ENCODE measurements around the gene NTRK1. TPM values are rescaled to one million over a fixed set of nuclear protein-coding genes. Genes with fewer than 3 reads are reported as not detected.
A peak's percentile ranks its signal among the peaks of the same experiment; 100 is the strongest.

Gene NTRK1
- total RNA-seq, 1 experiment from 2014 or later: not detected

GRCh38 chr1:156857532-156857931 is 3.1 kb upstream of the NTRK1 start:
- H3K27ac ChIP-seq (ENCODE audit: low read length): no peak overlapping the region
- H3K36me3 ChIP-seq (ENCODE audit: insufficient read depth, low read length): no peaks in the 10 kb centered on the region
- H3K9ac ChIP-seq (ENCODE audit: low read length): no peak overlapping the region
- no peaks in the 10 kb centered on the region for H4K20me1 ChIP-seq (ENCODE audit: insufficient read depth, low read depth, low read length)
- no peak overlapping the region for H3K4me2 ChIP-seq (ENCODE audit: low read depth, low read length, poor library complexity, severe bottlenecking)
- H3K4me1 ChIP-seq (ENCODE audit: low read length): no peaks in the 10 kb centered on the region
- no peaks in the 10 kb centered on the region for H3K27me3 ChIP-seq (ENCODE audit: low read length)
- H2AFZ ChIP-seq (ENCODE audit: low read length): no peak overlapping the region
- no peaks in the 10 kb centered on the region for H3K79me2 ChIP-seq (ENCODE audit: low read length)
- DNase-seq: no peak
- no peak overlapping the region for H3K4me3 ChIP-seq (ENCODE audit: low read length)
- H3K9me3 ChIP-seq (ENCODE audit: low read length): no peaks in the 10 kb centered on the region
- H3K9me2 ChIP-seq (replicated peaks; ENCODE audit: insufficient read depth, low read length): no peaks in the 10 kb centered on the region

DNA sequence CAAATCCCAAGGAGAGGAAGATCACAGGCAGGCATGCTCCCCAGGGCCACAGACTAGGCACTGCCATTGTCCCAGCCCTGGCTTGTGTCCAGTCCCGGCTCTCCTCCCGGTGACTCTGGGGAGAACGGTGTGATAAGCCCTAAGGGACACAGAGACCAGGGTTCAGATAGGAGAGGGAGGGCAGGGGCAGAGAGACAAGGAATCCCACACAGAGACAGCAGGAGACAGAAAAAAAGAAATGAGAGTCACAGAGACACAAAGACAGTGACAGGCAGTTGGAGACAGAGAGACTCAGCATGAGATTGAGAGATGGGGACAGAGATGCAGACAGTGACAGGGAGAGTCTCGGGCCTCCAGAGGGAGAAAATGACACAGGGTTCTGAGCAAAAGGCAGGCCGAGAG is 2.1 kb upstream of the NTRK1 start:
- H3K27ac ChIP-seq (ENCODE audit: low read length): no peak overlapping the region
- H3K9me2 ChIP-seq (replicated peaks; ENCODE audit: insufficient read depth, low read length): no peaks in the 10 kb centered on the region
- H3K36me3 ChIP-seq (ENCODE audit: insufficient read depth, low read length): no peaks in the 10 kb centered on the region
- no peak overlapping the region for H3K9ac ChIP-seq (ENCODE audit: low read length)
- no peaks in the 10 kb centered on the region for H3K27me3 ChIP-seq (ENCODE audit: low read length)
- no peak overlapping the region for H3K4me2 ChIP-seq (ENCODE audit: low read depth, low read length, poor library complexity, severe bottlenecking)
- no peaks in the 10 kb centered on the region for H3K4me1 ChIP-seq (ENCODE audit: low read length)
- no peak overlapping the region for H3K4me3 ChIP-seq (ENCODE audit: low read length)
- no peak overlapping the region for H2AFZ ChIP-seq (ENCODE audit: low read length)
- H4K20me1 ChIP-seq (ENCODE audit: insufficient read depth, low read depth, low read length): no peaks in the 10 kb centered on the region
- no peaks in the 10 kb centered on the region for H3K79me2 ChIP-seq (ENCODE audit: low read length)
- no peaks in the 10 kb centered on the region for H3K9me3 ChIP-seq (ENCODE audit: low read length)
- DNase-seq: no peak

GRCh38 chr1:156858959-156859522 is 1.6 kb upstream of the NTRK1 start, which contains the start of gene INSRR:
INSRR (minus strand) TSS chr1:156859117; CDS start chr1:156858621, 496 bp downstream.
- Histone ChIP-seq H3K9ac (ENCODE audit: low read length) (no peak within 1 kb of the TSS), H3K9me2 (replicated peaks; ENCODE audit: insufficient read depth, low read length) (no peaks in the 10 kb centered on the region), H3K4me1 (ENCODE audit: low read length) (no peaks in the 10 kb centered on the region), H3K36me3 (ENCODE audit: insufficient read depth, low read length) (no peaks in the 10 kb centered on the region), H2AFZ (ENCODE audit: low read length) (no peak within 1 kb of the TSS), H3K4me2 (ENCODE audit: low read depth, low read length, poor library complexity, severe bottlenecking) (no peak within 1 kb of the TSS), H3K9me3 (ENCODE audit: low read length) (no peaks in the 10 kb centered on the region), H3K4me3 (ENCODE audit: low read length) (no peak within 1 kb of the TSS), H3K27me3 (ENCODE audit: low read length) (no peaks in the 10 kb centered on the region), H4K20me1 (ENCODE audit: insufficient read depth, low read depth, low read length) (no peaks in the 10 kb centered on the region), H3K79me2 (ENCODE audit: low read length) (no peaks in the 10 kb centered on the region), H3K27ac (ENCODE audit: low read length) (no peak within 1 kb of the TSS)
- no peak for DNase-seq

DNA sequence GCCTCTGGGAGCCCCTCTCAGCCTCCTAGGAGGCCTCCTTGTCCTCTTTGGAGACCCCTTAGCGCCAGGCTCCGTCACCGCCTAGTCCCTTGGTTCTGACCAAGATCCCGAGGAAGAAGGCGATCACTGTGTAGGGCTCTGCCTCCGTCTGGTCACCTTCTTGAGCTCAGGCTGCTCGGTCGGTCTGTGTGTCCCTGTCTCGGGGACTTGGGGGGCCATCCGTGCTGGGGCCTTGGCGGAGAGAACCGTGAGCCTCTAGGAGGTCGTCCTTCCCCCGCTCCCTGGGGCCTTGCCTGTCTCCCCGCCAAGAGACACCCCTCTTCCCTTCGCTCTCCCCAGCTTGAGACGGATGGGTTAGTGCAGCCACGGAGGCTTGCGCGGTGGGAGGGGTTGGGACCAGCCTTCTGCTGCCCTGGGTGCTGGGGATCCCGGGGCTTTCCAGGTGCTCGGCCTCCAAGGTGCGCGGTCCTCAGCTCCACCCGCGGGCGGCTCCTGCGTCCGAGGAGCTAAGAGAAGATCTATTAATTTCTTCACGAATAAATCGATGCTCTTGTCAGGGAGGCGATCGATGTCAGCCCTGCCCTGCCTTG is 1.0 kb upstream of the NTRK1 start:
- Histone ChIP-seq H3K36me3 (ENCODE audit: insufficient read depth, low read length) (no peaks in the 10 kb centered on the region), H3K9me2 (replicated peaks; ENCODE audit: insufficient read depth, low read length) (no peaks in the 10 kb centered on the region), H3K4me2 (ENCODE audit: low read depth, low read length, poor library complexity, severe bottlenecking) (no peak overlapping the region), H4K20me1 (ENCODE audit: insufficient read depth, low read depth, low read length) (no peaks in the 10 kb centered on the region), H3K9ac (ENCODE audit: low read length) (no peak overlapping the region), H3K4me3 (ENCODE audit: low read length) (no peak overlapping the region), H3K27ac (ENCODE audit: low read length) (no peak overlapping the region), H3K27me3 (ENCODE audit: low read length) (no peaks in the 10 kb centered on the region), H3K79me2 (ENCODE audit: low read length) (no peaks in the 10 kb centered on the region), H3K4me1 (ENCODE audit: low read length) (no peaks in the 10 kb centered on the region), H3K9me3 (ENCODE audit: low read length) (no peaks in the 10 kb centered on the region), H2AFZ (ENCODE audit: low read length) (no peak overlapping the region)
- DNase-seq: no peak

- Histone ChIP-seq H3K9me3 (ENCODE audit: low read length) (no peaks in the 10 kb centered on the region), H3K27ac (ENCODE audit: low read length) (no peak overlapping the region), H3K36me3 (ENCODE audit: insufficient read depth, low read length) (no peaks in the 10 kb centered on the region), H3K79me2 (ENCODE audit: low read length) (no peaks in the 10 kb centered on the region), H2AFZ (ENCODE audit: low read length) (no peak overlapping the region), H3K9ac (ENCODE audit: low read length) (no peak overlapping the region), H3K9me2 (replicated peaks; ENCODE audit: insufficient read depth, low read length) (no peaks in the 10 kb centered on the region), H3K4me1 (ENCODE audit: low read length) (no peaks in the 10 kb centered on the region), H3K4me2 (ENCODE audit: low read depth, low read length, poor library complexity, severe bottlenecking) (no peak overlapping the region), H4K20me1 (ENCODE audit: insufficient read depth, low read depth, low read length) (no peaks in the 10 kb centered on the region), H3K4me3 (ENCODE audit: low read length) (no peak overlapping the region), H3K27me3 (ENCODE audit: low read length) (no peaks in the 10 kb centered on the region)
- DNase-seq: peak; percentile 44
These were observed 495 bp upstream of the NTRK1 start for GRCh38 chr1:156860113-156860627.

- Histone ChIP-seq H3K4me2 (ENCODE audit: low read depth, low read length, poor library complexity, severe bottlenecking) (no peak overlapping the region), H3K27ac (ENCODE audit: low read length) (no peak overlapping the region), H3K9ac (ENCODE audit: low read length) (no peak overlapping the region), H2AFZ (ENCODE audit: low read length) (no peak overlapping the region), H3K4me3 (ENCODE audit: low read length) (no peak overlapping the region), H3K9me3 (ENCODE audit: low read length) (no peaks in the 10 kb centered on the region), H3K79me2 (ENCODE audit: low read length) (no peaks in the 10 kb centered on the region), H3K9me2 (replicated peaks; ENCODE audit: insufficient read depth, low read length) (no peaks in the 10 kb centered on the region), H4K20me1 (ENCODE audit: insufficient read depth, low read depth, low read length) (no peaks in the 10 kb centered on the region), H3K4me1 (ENCODE audit: low read length) (no peaks in the 10 kb centered on the region), H3K27me3 (ENCODE audit: low read length) (no peaks in the 10 kb centered on the region), H3K36me3 (ENCODE audit: insufficient read depth, low read length) (no peaks in the 10 kb centered on the region)
- no peak for DNase-seq
These were observed 1.9 kb downstream of the NTRK1 start for GRCh38 chr1:156862584-156862983.

DNA sequence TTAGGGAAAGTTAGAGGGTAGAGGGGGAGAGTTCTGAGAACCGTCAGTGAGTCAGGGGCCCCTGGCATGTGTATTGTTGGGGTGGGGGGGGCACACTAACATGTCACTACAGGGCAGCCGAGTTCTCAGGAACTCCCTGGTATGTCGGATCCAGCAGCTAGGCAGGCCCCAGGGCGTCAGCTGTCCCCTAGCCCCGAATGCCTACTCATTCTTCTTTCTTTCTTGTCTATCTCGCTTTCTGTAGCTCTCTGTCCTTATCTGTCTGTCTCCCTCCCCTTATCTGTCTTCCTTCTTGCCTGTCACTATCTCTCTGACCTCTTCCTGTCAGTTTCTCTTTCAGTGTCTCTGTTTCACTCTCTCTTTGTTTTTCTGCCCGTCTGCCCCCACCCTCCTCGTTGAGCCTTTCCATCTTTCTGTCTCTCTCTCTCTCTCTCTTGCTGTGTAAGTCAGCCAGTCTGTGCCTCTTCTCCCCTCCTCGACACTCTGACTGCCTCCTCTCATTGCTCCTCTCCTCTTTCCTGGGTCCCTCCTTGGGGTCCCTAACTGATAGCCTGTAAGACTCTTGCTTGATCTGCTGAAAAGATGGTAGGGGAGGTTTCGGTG is 2.4 kb downstream of the NTRK1 start:
- Histone ChIP-seq H4K20me1 (ENCODE audit: insufficient read depth, low read depth, low read length) (no peaks in the 10 kb centered on the region), H3K4me2 (ENCODE audit: low read depth, low read length, poor library complexity, severe bottlenecking) (no peak overlapping the region), H3K4me3 (ENCODE audit: low read length) (no peak overlapping the region), H3K79me2 (ENCODE audit: low read length) (no peaks in the 10 kb centered on the region), H3K27me3 (ENCODE audit: low read length) (no peaks in the 10 kb centered on the region), H3K9me3 (ENCODE audit: low read length) (no peaks in the 10 kb centered on the region), H3K9me2 (replicated peaks; ENCODE audit: insufficient read depth, low read length) (no peaks in the 10 kb centered on the region), H3K27ac (ENCODE audit: low read length) (no peak overlapping the region), H2AFZ (ENCODE audit: low read length) (no peak overlapping the region), H3K9ac (ENCODE audit: low read length) (no peak overlapping the region), H3K36me3 (ENCODE audit: insufficient read depth, low read length) (no peaks in the 10 kb centered on the region), H3K4me1 (ENCODE audit: low read length) (no peaks in the 10 kb centered on the region)
- no peak for DNase-seq

GRCh38 chr1:156863631-156864030 is 3.0 kb downstream of the NTRK1 start:
- H3K79me2 ChIP-seq (ENCODE audit: low read length): no peaks in the 10 kb centered on the region
- no peaks in the 10 kb centered on the region for H3K27me3 ChIP-seq (ENCODE audit: low read length)
- H3K36me3 ChIP-seq (ENCODE audit: insufficient read depth, low read length): no peaks in the 10 kb centered on the region
- DNase-seq: no peak
- H3K4me2 ChIP-seq (ENCODE audit: low read depth, low read length, poor library complexity, severe bottlenecking): no peak overlapping the region
- no peaks in the 10 kb centered on the region for H3K9me3 ChIP-seq (ENCODE audit: low read length)
- no peak overlapping the region for H2AFZ ChIP-seq (ENCODE audit: low read length)
- no peaks in the 10 kb centered on the region for H3K4me1 ChIP-seq (ENCODE audit: low read length)
- no peaks in the 10 kb centered on the region for H3K9me2 ChIP-seq (replicated peaks; ENCODE audit: insufficient read depth, low read length)
- H3K4me3 ChIP-seq (ENCODE audit: low read length): no peak overlapping the region
- no peaks in the 10 kb centered on the region for H4K20me1 ChIP-seq (ENCODE audit: insufficient read depth, low read depth, low read length)
- H3K9ac ChIP-seq (ENCODE audit: low read length): no peak overlapping the region
- no peak overlapping the region for H3K27ac ChIP-seq (ENCODE audit: low read length)
